Uterus (tissue), 2 donors: ENCODE data around the gene ZFYVE21.

ENCODE experiments used
- CTCF ChIP-seq, 4 experiments: fragments of 200-600 bp in 2 of 4; fragments of 450-650 bp in 2 of 4; sonication (generic) in 2 of 4; IDR thresholded peaks; one replicate each; pipeline ENCODE4 v1.5.1; 2016 to 2019; ENCODE audit warnings: antibody characterized with exemption in 4 of 4, mild to moderate bottlenecking in 2 of 4, moderate library complexity in 1 of 4
- POLR2A ChIP-seq, 2 donors: fragments of 450-650 bp; IDR thresholded peaks; one replicate each; pipeline ENCODE4 v1.6.1; 2016; ENCODE audit warnings: antibody characterized with exemption in 2 of 2, mild to moderate bottlenecking in 1 of 2, moderate library complexity in 1 of 2

GRCh38 chr14:103710771-103711377, 4.7 kb upstream of the ZFYVE21 start:
- TF ChIP-seq POLR2A (IDR thresholded peaks at IDR 0.05) (no peak), CTCF (IDR thresholded peaks at IDR 0.05) (no peak)
